Cardiac ventricle fibroblast (primary cell): ENCODE measurements around the gene ITGB3. TPM values are rescaled to one million over a fixed set of nuclear protein-coding genes. Genes with fewer than 3 reads are reported as not detected.

Source experiments
- total RNA-seq: library from RNA; depleted of rRNA; stranded (reverse); fragments of >200 nt; gene quantifications from 2 replicates; pipeline ENCODE4 v1.2.3, GENCODE V29; 2015

The ITGB3 gene
- total RNA-seq: 2.6 and 3.9 TPM in 2 replicates

GRCh38 chr17:47253541-47254402 is at the start of gene ITGB3:
Gene ITGB3 (plus strand): TSS chr17:47253827. CDS start chr17:47253862, 35 bp downstream.

GRCh38 chr17:47208744-47209488 is 44.7 kb upstream of the ITGB3 start, which contains the start of gene MYL4:
Gene MYL4 (plus strand): TSS chr17:47209348. CDS start chr17:47209423, 75 bp downstream.

GRCh38 chr17:47323382-47324223 is 70.0 kb downstream of the ITGB3 start, which contains the start of gene EFCAB13:
Gene EFCAB13 (plus strand): TSS chr17:47323955. CDS start chr17:47328354, 4,399 bp downstream.

Other genes with a start within 250 kb of the ITGB3 start
- gene CDC27, start 64.5 kb upstream of the ITGB3 start, total RNA-seq: 48.9 and 58.1 TPM in 2 replicates
- 0.37 TPM in 1 of 2 replicates, not detected in the other for gene MYL4, start 44.5 kb upstream of the ITGB3 start, total RNA-seq
- gene EFCAB13, start 70.1 kb downstream of the ITGB3 start, total RNA-seq: 0.39 and 0.62 TPM in 2 replicates